ENCODE measurements around the gene IL36A.

Gene IL36A

DNA sequence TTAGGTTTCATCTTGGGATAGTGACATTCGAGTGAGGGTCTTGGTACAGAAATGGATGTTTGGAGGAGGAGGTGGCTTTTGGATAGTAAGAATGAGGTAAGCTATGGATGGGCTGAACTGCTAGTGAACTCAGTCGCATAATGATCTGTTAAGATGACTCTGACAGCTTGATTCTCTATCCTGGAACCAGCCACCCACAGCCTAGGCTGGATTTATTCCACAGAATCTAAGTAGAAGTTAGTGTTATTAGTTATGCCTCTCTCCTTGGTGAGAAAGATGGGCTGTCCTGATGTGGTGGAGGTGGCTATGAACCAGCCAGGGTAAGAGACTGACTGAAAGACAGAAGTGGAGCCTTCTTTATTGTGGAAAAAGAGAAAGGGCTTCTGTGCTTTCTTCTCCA is 22.4 kb downstream of the IL36A start:
- no peak for DNase-seq (ENCODE audit: low read depth)
- H3K4me3 ChIP-seq (replicated peaks; ENCODE audit: low read depth, low read length): no peak overlapping the region
- TF ChIP-seq, protein P1, sequence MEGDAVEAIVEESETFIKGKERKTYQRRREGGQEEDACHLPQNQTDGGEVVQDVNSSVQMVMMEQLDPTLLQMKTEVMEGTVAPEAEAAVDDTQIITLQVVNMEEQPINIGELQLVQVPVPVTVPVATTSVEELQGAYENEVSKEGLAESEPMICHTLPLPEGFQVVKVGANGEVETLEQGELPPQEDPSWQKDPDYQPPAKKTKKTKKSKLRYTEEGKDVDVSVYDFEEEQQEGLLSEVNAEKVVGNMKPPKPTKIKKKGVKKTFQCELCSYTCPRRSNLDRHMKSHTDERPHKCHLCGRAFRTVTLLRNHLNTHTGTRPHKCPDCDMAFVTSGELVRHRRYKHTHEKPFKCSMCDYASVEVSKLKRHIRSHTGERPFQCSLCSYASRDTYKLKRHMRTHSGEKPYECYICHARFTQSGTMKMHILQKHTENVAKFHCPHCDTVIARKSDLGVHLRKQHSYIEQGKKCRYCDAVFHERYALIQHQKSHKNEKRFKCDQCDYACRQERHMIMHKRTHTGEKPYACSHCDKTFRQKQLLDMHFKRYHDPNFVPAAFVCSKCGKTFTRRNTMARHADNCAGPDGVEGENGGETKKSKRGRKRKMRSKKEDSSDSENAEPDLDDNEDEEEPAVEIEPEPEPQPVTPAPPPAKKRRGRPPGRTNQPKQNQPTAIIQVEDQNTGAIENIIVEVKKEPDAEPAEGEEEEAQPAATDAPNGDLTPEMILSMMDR (IDR thresholded peaks at IDR 0.05; ENCODE audit: low read length, missing control alignments): no peak

DNA sequence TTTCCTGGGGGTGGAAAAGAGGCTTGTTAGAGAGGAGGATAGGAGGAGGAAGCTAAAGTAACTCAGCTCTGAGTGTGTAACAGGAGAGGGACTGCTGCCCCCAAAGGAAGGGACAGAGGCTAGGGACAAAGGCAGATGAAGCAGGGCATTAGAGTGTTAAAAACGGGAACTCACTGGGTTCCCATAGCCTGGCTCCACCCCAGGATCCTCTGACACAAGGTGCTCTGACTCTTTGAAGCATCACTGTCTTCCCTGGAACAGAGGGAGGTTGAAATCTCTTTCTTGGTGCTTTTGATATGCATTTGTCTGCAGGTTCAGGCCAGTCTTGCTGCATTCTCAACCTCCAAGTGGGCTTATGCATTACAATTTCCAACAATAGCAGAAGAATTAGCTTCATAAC is 22.9 kb downstream of the IL36A start:
- no peak overlapping the region for H3K4me3 ChIP-seq (replicated peaks; ENCODE audit: low read depth, low read length)
- TF ChIP-seq, protein P1 (IDR thresholded peaks at IDR 0.05; ENCODE audit: low read length, missing control alignments): no peak
- no peak for DNase-seq (ENCODE audit: low read depth)

DNA sequence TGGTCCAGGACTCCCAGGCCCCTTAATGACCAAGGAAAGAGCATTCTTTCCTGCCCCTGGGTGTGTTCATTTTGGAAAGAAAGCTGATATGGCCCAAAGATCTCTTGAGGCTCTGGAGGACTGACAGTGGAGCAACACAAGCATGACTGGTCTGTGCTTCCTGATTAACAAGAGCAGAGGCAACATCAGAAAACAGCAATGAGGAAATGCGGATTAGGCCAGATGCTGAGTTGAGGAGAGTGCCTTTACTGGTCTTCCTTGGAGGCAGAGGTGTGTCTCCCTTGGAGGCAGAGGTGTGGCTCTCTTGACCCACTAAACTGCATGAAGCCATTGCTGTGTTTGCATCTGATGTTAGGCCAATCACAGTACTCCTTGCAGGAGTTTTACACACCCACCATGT is 27.5 kb downstream of the IL36A start:
- DNase-seq (ENCODE audit: low read depth): no peak
- TF ChIP-seq, protein P1 (IDR thresholded peaks at IDR 0.05; ENCODE audit: low read length, missing control alignments): no peak
- H3K4me3 ChIP-seq (replicated peaks; ENCODE audit: low read depth, low read length): no peak overlapping the region

DNA sequence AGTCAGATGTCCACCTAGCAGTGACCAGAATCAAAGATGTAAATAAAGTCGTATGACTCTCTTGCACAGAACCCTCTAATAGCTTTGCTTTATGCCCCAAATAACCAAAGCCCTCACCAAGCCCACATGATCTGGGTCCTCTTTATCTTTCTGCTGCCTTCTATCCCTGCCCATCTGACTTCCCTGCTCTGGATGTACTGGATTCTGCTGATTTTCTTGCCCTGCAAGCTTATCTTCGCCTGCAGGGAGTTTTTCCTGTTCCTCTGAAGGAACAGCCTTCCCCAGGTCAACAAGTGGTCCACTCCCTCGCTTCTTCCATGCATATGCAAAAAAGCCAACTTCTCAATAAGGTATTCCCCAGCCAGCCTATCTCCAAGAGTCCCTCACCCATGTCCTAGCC is 28.8 kb downstream of the IL36A start:
- no peak for DNase-seq (ENCODE audit: low read depth)
- H3K4me3 ChIP-seq (replicated peaks; ENCODE audit: low read depth, low read length): no peak overlapping the region
- TF ChIP-seq, protein P1 (IDR thresholded peaks at IDR 0.05; ENCODE audit: low read length, missing control alignments): no peak

- DNase-seq (ENCODE audit: low read depth): no peak
- TF ChIP-seq, protein P1 (IDR thresholded peaks at IDR 0.05; ENCODE audit: low read length, missing control alignments): no peak
- no peak overlapping the region for H3K4me3 ChIP-seq (replicated peaks; ENCODE audit: low read depth, low read length)
Observed at GRCh38 chr2:113036763-113037162, 31.5 kb downstream of the IL36A start.

DNA sequence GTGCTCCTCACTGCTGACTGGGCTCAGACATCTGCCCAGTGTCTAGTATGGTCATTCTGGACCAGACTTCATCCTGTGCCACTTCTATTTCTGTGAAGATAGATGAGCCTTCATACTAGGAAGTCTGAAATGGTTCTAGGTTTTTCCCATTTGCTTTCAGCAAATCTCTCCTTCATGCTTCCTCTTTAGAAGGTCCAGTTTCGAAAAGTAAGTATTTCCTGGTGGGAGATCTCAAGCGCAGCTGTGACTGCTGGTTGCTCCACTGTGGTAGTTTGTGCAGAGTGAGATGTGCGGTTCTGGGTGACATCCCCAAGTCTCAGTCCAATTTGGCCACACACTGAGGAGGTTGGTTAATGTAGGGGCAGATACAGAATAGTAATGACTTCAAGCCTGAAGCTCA is 33.0 kb downstream of the IL36A start:
- TF ChIP-seq, protein P1 (IDR thresholded peaks at IDR 0.05; ENCODE audit: low read length, missing control alignments): no peak
- no peak overlapping the region for H3K4me3 ChIP-seq (replicated peaks; ENCODE audit: low read depth, low read length)
- no peak for DNase-seq (ENCODE audit: low read depth)

- DNase-seq (ENCODE audit: low read depth): no peak
- TF ChIP-seq, protein P1 (IDR thresholded peaks at IDR 0.05; ENCODE audit: low read length, missing control alignments): no peak
- H3K4me3 ChIP-seq (replicated peaks; ENCODE audit: low read depth, low read length): no peak overlapping the region
Observed at GRCh38 chr2:113039158-113039557, 33.9 kb downstream of the IL36A start.

All from fibroblast of pulmonary artery (primary cell).